HepG2 (cell line): ENCODE measurements around the gene POLR1C. TPM values are rescaled to one million over a fixed set of nuclear protein-coding genes. Genes with fewer than 3 reads are reported as not detected.

Experiments used
- ATF1 ChIP-seq: IDR thresholded peaks from 2 replicates; pipeline ENCODE4 v1.6.1; 2016; ENCODE audit warnings: mild to moderate bottlenecking, control low read depth
- ATF7-NPFF ChIP-seq: sonication (generic); formaldehyde crosslinking; IDR thresholded peaks from 2 replicates; pipeline ENCODE4 v1.8.1; 2023; ENCODE audit warnings: mild to moderate bottlenecking, low read depth, missing genetic modification reagents, moderate library complexity
- ATRX ChIP-seq: sonication (generic); formaldehyde crosslinking; IDR thresholded peaks from 2 replicates; pipeline ENCODE4 v1.4.0; 2020; ENCODE audit warnings: missing genetic modification reagents, borderline replicate concordance
- HMG20B ChIP-seq: conservative IDR thresholded peaks from 2 replicates; pipeline ENCODE4 v1.6.1; 2016; ENCODE audit warnings: missing genetic modification reagents, missing compliant biosample characterization
- KDM2A ChIP-seq: sonication (generic); formaldehyde crosslinking; IDR thresholded peaks from 2 replicates; pipeline ENCODE4 v1.4.0; 2020; ENCODE audit warnings: low read depth, missing genetic modification reagents, borderline replicate concordance
- KMT2B ChIP-seq: IDR thresholded peaks from 2 replicates; pipeline ENCODE4 v1.6.1; 2016; ENCODE audit warnings: missing genetic modification reagents, missing compliant biosample characterization
- MLLT10 ChIP-seq: sonication (generic); formaldehyde crosslinking; IDR thresholded peaks from 2 replicates; pipeline ENCODE4 v1.4.0; 2020; ENCODE audit warnings: missing genetic modification reagents
- NFE2L1 ChIP-seq: sonication (generic); formaldehyde crosslinking; IDR thresholded peaks from 2 replicates; pipeline ENCODE4 v1.4.0; 2020; ENCODE audit warnings: missing genetic modification reagents, mild to moderate bottlenecking, borderline replicate concordance
- ZNF451 ChIP-seq: sonication (generic); formaldehyde crosslinking; IDR thresholded peaks from 2 replicates; pipeline ENCODE4 v1.5.0; 2020; ENCODE audit warnings: mild to moderate bottlenecking, missing genetic modification reagents
- ZNF597 ChIP-seq: sonication (generic); formaldehyde crosslinking; IDR thresholded peaks from 2 replicates; pipeline ENCODE4 v1.5.0; 2020; ENCODE audit warnings: missing genetic modification reagents
- polyA plus RNA-seq, 8 experiments: library from polyadenylated mRNA; depleted of rRNA in 3 of 8; stranded (reverse) in 7 of 8; unstranded in 1 of 8; fragments of >200 nt; fragmentation: Illumina TruSeq in 4 of 8; extraction: Trizol in 4 of 8; gene quantifications; 2 replicates each; pipeline versions ENCODE4 v1.2.1 to v1.2.3, GENCODE V29; 2011 to 2016; ENCODE audit warnings: low read depth in 4 of 8, missing spikeins in 1 of 8, mixed read lengths in 1 of 8; ENCODE audit not compliant: insufficient read depth in 1 of 8
- total RNA-seq, 5 experiments: library from RNA; depleted of rRNA; stranded (reverse); fragments of >200 nt; fragmentation: Illumina TruSeq; extraction: Trizol; gene quantifications; 2 replicates each; pipeline ENCODE4 v1.2.3, GENCODE V29; 2016; ENCODE audit warnings: low read depth in 1 of 5
- TF ChIP-seq, protein P1 (sequence below): sonication (generic); formaldehyde crosslinking; conservative IDR thresholded peaks from 2 replicates; pipeline ENCODE4 v1.8.0; 2022; ENCODE audit warnings: low read depth, missing genetic modification reagents
- TF ChIP-seq, protein P2 (sequence below): IDR thresholded peaks from 2 replicates; pipeline ENCODE4 v1.6.1; 2016; ENCODE audit warnings: mild to moderate bottlenecking
- TF ChIP-seq, protein P3 (sequence below): IDR thresholded peaks from 2 replicates; pipeline ENCODE4 v1.6.1; 2016; ENCODE audit warnings: mild to moderate bottlenecking, missing biosample characterization, missing genetic modification reagents
- TF ChIP-seq, protein P4 (sequence below): sonication (generic); formaldehyde crosslinking; IDR thresholded peaks from 2 replicates; pipeline ENCODE4 v1.5.0; 2020; ENCODE audit warnings: mild to moderate bottlenecking, missing genetic modification reagents
- TF ChIP-seq, protein P5 (sequence below): IDR thresholded peaks from 2 replicates; pipeline ENCODE4 v1.6.1; 2016; ENCODE audit warnings: missing compliant biosample characterization, missing genetic modification reagents, borderline replicate concordance
- TF ChIP-seq, protein P6 (sequence below): sonication (generic); formaldehyde crosslinking; conservative IDR thresholded peaks from 2 replicates; pipeline ENCODE4 v1.8.1; 2023; ENCODE audit warnings: missing genetic modification reagents

POLR1C gene
- total and polyA plus RNA-seq, 2 of the 13 experiments (the other 11 are each of a cell fraction or from before 2014, with no cell fraction given) = 62.6 to 72.2 TPM

DNA sequence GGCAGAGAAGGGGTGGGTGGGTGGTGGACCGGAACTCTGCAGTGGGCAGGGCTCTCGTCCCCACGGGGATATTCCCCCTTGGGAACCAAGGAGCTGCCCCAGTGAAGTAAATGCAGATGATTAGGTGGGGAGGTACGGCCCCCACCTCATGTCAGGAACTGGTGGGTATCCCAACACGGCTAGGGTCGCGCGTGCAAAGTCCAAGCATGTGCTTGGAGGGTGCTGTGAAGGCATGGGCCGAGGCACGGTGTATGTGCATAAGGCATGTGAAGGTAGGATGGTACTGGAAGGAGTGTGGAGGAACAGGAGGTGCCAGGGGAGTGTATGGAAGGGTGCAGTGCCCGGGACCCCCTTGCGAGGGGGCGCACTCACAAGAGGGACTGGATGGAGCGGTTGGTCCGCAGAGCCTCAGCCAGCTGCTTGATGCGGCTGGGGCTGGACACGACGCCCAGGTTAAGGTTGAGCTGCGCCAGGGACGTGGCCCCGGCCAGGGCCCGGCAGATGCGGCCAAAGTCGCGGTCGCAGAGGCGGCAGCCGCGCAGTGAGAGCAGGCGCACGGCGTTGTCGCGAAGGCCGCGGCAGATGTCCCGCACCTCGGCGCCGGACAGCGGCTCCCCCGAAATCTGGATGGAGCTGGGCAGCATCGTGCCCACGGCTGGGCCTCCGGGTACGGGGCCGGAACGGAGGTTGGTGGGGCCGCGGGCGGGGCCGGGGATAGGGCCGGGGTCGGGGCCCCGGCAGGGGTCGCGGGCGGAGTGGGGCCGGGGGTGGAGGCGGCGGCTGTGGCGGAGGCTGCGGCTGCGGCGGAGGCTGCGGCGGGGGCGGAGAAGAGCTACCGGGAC, 7.5 kb upstream of the POLR1C start (continued):
- TF ChIP-seq ZNF597 (CRISPR knock-in tag) = no peak
- TF ChIP-seq, protein P1, sequence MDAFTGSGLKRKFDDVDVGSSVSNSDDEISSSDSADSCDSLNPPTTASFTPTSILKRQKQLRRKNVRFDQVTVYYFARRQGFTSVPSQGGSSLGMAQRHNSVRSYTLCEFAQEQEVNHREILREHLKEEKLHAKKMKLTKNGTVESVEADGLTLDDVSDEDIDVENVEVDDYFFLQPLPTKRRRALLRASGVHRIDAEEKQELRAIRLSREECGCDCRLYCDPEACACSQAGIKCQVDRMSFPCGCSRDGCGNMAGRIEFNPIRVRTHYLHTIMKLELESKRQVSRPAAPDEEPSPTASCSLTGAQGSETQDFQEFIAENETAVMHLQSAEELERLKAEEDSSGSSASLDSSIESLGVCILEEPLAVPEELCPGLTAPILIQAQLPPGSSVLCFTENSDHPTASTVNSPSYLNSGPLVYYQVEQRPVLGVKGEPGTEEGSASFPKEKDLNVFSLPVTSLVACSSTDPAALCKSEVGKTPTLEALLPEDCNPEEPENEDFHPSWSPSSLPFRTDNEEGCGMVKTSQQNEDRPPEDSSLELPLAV (CRISPR knock-in tag) = no peak
- TF ChIP-seq KDM2A (CRISPR knock-in tag) = peak; percentile 32; the same call in 1 of the 2 replicates
- TF ChIP-seq, protein P2, sequence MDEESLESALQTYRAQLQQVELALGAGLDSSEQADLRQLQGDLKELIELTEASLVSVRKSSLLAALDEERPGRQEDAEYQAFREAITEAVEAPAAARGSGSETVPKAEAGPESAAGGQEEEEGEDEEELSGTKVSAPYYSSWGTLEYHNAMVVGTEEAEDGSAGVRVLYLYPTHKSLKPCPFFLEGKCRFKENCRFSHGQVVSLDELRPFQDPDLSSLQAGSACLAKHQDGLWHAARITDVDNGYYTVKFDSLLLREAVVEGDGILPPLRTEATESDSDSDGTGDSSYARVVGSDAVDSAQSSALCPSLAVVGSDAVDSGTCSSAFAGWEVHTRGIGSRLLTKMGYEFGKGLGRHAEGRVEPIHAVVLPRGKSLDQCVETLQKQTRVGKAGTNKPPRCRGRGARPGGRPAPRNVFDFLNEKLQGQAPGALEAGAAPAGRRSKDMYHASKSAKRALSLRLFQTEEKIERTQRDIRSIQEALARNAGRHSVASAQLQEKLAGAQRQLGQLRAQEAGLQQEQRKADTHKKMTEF (CRISPR knock-in tag) = 0 out of 2 replicates have a peak, but pooled peaks have one; percentile 18
- TF ChIP-seq, protein P3, sequence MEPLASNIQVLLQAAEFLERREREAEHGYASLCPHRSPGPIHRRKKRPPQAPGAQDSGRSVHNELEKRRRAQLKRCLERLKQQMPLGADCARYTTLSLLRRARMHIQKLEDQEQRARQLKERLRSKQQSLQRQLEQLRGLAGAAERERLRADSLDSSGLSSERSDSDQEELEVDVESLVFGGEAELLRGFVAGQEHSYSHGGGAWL (CRISPR knock-in tag) = peak; percentile 55; the same call in 1 of the 2 replicates
- no peak for TF ChIP-seq ATF1 (CRISPR knock-in tag)
- TF ChIP-seq, protein P4, sequence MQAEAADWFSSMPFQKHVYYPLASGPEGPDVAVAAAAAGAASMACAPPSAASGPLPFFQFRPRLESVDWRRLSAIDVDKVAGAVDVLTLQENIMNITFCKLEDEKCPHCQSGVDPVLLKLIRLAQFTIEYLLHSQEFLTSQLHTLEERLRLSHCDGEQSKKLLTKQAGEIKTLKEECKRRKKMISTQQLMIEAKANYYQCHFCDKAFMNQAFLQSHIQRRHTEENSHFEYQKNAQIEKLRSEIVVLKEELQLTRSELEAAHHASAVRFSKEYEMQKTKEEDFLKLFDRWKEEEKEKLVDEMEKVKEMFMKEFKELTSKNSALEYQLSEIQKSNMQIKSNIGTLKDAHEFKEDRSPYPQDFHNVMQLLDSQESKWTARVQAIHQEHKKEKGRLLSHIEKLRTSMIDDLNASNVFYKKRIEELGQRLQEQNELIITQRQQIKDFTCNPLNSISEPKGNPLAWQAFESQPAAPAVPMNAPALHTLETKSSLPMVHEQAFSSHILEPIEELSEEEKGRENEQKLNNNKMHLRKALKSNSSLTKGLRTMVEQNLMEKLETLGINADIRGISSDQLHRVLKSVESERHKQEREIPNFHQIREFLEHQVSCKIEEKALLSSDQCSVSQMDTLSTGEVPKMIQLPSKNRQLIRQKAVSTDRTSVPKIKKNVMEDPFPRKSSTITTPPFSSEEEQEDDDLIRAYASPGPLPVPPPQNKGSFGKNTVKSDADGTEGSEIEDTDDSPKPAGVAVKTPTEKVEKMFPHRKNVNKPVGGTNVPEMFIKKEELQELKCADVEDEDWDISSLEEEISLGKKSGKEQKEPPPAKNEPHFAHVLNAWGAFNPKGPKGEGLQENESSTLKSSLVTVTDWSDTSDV (CRISPR knock-in tag) = 0 out of 2 replicates have a peak, but pooled peaks have one; percentile 36
- no peak for TF ChIP-seq HMG20B (CRISPR knock-in tag)
- TF ChIP-seq, protein P5, sequence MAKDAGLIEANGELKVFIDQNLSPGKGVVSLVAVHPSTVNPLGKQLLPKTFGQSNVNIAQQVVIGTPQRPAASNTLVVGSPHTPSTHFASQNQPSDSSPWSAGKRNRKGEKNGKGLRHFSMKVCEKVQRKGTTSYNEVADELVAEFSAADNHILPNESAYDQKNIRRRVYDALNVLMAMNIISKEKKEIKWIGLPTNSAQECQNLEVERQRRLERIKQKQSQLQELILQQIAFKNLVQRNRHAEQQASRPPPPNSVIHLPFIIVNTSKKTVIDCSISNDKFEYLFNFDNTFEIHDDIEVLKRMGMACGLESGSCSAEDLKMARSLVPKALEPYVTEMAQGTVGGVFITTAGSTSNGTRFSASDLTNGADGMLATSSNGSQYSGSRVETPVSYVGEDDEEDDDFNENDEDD (CRISPR knock-in tag) = peak; percentile 70; the same call in 1 of the 2 replicates
- TF ChIP-seq, protein P6, sequence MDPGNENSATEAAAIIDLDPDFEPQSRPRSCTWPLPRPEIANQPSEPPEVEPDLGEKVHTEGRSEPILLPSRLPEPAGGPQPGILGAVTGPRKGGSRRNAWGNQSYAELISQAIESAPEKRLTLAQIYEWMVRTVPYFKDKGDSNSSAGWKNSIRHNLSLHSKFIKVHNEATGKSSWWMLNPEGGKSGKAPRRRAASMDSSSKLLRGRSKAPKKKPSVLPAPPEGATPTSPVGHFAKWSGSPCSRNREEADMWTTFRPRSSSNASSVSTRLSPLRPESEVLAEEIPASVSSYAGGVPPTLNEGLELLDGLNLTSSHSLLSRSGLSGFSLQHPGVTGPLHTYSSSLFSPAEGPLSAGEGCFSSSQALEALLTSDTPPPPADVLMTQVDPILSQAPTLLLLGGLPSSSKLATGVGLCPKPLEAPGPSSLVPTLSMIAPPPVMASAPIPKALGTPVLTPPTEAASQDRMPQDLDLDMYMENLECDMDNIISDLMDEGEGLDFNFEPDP = 0 out of 2 replicates have a peak, but pooled peaks have one; percentile 94
- TF ChIP-seq ZNF451 = peak; percentile 57
- TF ChIP-seq ATRX = no peak
- peak; percentile 45; the same call in 1 of the 2 replicates for TF ChIP-seq KMT2B
- 0 out of 2 replicates have a peak, but pooled peaks have one; percentile 75 for TF ChIP-seq NFE2L1 (CRISPR knock-in tag)
- TF ChIP-seq ATF7-NPFF (CRISPR knock-in tag) = peak; percentile 81
- TF ChIP-seq MLLT10 = no peak
